Endothelial cell (in vitro differentiated cells): Measurements from ENCODE around the gene HOPX. TPM values are rescaled to one million over a fixed set of nuclear protein-coding genes. Genes with fewer than 3 reads are reported as not detected.

Experiments used
- DNase-seq: peaks from one replicate; pipeline ENCODE4 v3.0.0; 2021; ENCODE audit warnings: low spot score
- H3K27ac Mint-ChIP-seq: one replicate; pipeline ENCODE4 v1.8.0; 2021; ENCODE audit warnings: mixed read lengths, inconsistent platforms; ENCODE audit not compliant: unreplicated experiment
- H3K27me3 Mint-ChIP-seq: one replicate; pipeline ENCODE4 v1.8.0; 2021; ENCODE audit warnings: mild to moderate bottlenecking, moderate library complexity, mixed read lengths, inconsistent platforms; ENCODE audit not compliant: unreplicated experiment
- H3K36me3 Mint-ChIP-seq: one replicate; pipeline ENCODE4 v1.8.0; 2021; ENCODE audit warnings: mild to moderate bottlenecking, low read depth, mixed read lengths, inconsistent platforms; ENCODE audit not compliant: unreplicated experiment
- H3K4me1 Mint-ChIP-seq: one replicate; pipeline ENCODE4 v1.8.0; 2021; ENCODE audit warnings: mild to moderate bottlenecking, mixed read lengths, inconsistent platforms; ENCODE audit not compliant: unreplicated experiment
- H3K4me3 Mint-ChIP-seq: one replicate; pipeline ENCODE4 v1.8.0; 2021; ENCODE audit warnings: mild to moderate bottlenecking, mixed read lengths, inconsistent platforms; ENCODE audit not compliant: unreplicated experiment
- H3K9me3 Mint-ChIP-seq: one replicate; pipeline ENCODE4 v1.8.0; 2021; ENCODE audit warnings: mixed read lengths, inconsistent platforms; ENCODE audit not compliant: unreplicated experiment
- CTCF ChIP-seq: fragments of 200-600 bp; sonication (generic); IDR thresholded peaks from one replicate; pipeline ENCODE4 v1.5.0; 2021; ENCODE audit warnings: antibody characterized with exemption; ENCODE audit not compliant: unreplicated experiment
- total RNA-seq: library from RNA; stranded (reverse); fragmentation: NEBNext Ultra II Directional; extraction: Animal tissue kit (Norgen Biotek cat#: 25700); gene quantifications from one replicate; pipeline ENCODE4 v1.2.1, GENCODE V29; 2021; ENCODE audit not compliant: unreplicated experiment

The HOPX gene
- total RNA-seq, 1 donor from 2014 or later: 4.2 TPM

- Mint-ChIP-seq H3K27me3 (peaks cover 1% of the 10 kb centered on the region), H3K4me1 (peaks cover 2% of the 10 kb centered on the region), H3K9me3 (no peaks in the 10 kb centered on the region), H3K27ac (no peak overlapping the region), H3K36me3 (no peaks in the 10 kb centered on the region), H3K4me3 (no peak overlapping the region)
- no peak for DNase-seq
- no peak for TF ChIP-seq CTCF
These were observed 23.2 kb upstream of the HOPX start for GRCh38 chr4:56704089-56704871.

GRCh38 chr4:56703378-56703777 is 22.3 kb upstream of the HOPX start:
- no peaks in the 10 kb centered on the region for H3K36me3 Mint-ChIP-seq
- no peak overlapping the region for H3K27ac Mint-ChIP-seq
- no peak overlapping the region for H3K4me3 Mint-ChIP-seq
- TF ChIP-seq CTCF: no peak
- no peak for DNase-seq
- H3K9me3 Mint-ChIP-seq: no peaks in the 10 kb centered on the region
- peaks cover 2% of the 10 kb centered on the region for H3K4me1 Mint-ChIP-seq
- H3K27me3 Mint-ChIP-seq: peaks cover 1% of the 10 kb centered on the region

GRCh38 chr4:56701644-56702043 is 20.5 kb upstream of the HOPX start:
- no peaks in the 10 kb centered on the region for H3K9me3 Mint-ChIP-seq
- H3K36me3 Mint-ChIP-seq: no peaks in the 10 kb centered on the region
- TF ChIP-seq CTCF: no peak
- H3K4me3 Mint-ChIP-seq: no peak overlapping the region
- DNase-seq: no peak
- peaks cover 2% of the 10 kb centered on the region for H3K4me1 Mint-ChIP-seq
- H3K27ac Mint-ChIP-seq: no peak overlapping the region
- peaks cover 1% of the 10 kb centered on the region for H3K27me3 Mint-ChIP-seq

- H3K27ac Mint-ChIP-seq: no peak overlapping the region
- H3K27me3 Mint-ChIP-seq: peaks cover 1% of the 10 kb centered on the region
- no peaks in the 10 kb centered on the region for H3K36me3 Mint-ChIP-seq
- H3K4me1 Mint-ChIP-seq: peaks cover 2% of the 10 kb centered on the region
- H3K4me3 Mint-ChIP-seq: no peak overlapping the region
- H3K9me3 Mint-ChIP-seq: no peaks in the 10 kb centered on the region
- DNase-seq: no peak
- TF ChIP-seq CTCF: no peak
These were observed 20.0 kb upstream of the HOPX start for GRCh38 chr4:56701161-56701480.

- no peak for TF ChIP-seq CTCF
- H3K4me1 Mint-ChIP-seq: peaks cover 2% of the 10 kb centered on the region
- no peak overlapping the region for H3K4me3 Mint-ChIP-seq
- DNase-seq: no peak
- H3K27me3 Mint-ChIP-seq: peaks cover 1% of the 10 kb centered on the region
- no peaks in the 10 kb centered on the region for H3K36me3 Mint-ChIP-seq
- H3K9me3 Mint-ChIP-seq: no peaks in the 10 kb centered on the region
- no peak overlapping the region for H3K27ac Mint-ChIP-seq
These were observed 18.5 kb upstream of the HOPX start for GRCh38 chr4:56699537-56700105.
